Bronchial smooth muscle cell (primary cell): Measurements from ENCODE around the gene LMO2. TPM values are rescaled to one million over a fixed set of nuclear protein-coding genes. Genes with fewer than 3 reads are reported as not detected.

ENCODE experiments used
- total RNA-seq: library from RNA; depleted of rRNA; stranded (reverse); fragments of >200 nt; gene quantifications from 2 replicates; pipeline ENCODE4 v1.2.1, GENCODE V29; 2014

The LMO2 gene
- total RNA-seq: under 0.01 and 0.17 TPM in 2 replicates

GRCh38 chr11:33891714-33892327, at the start of gene LMO2:
LMO2 (minus strand) TSS chr11:33892076; CDS start chr11:33869716, 22,360 bp downstream.

Other genes with a start within 250 kb of the LMO2 start
- gene C11orf91, start 191.2 kb downstream of the LMO2 start, total RNA-seq: not detected in 2 replicates
- 386 and 524 TPM in 2 replicates for gene CD59, start 155.7 kb downstream of the LMO2 start, total RNA-seq
- 38.5 and 53.8 TPM in 2 replicates for gene FBXO3, start 117.6 kb downstream of the LMO2 start, total RNA-seq
- 152 and 164 TPM in 2 replicates for gene CAPRIN1, start 159.7 kb upstream of the LMO2 start, total RNA-seq
- gene NAT10, start 213.6 kb upstream of the LMO2 start, total RNA-seq: 11.4 and 12.6 TPM in 2 replicates